WTC11 (cell line): ENCODE data around the gene IGSF10. TPM values are rescaled to one million over a fixed set of nuclear protein-coding genes. Genes with fewer than 3 reads are reported as not detected.

Experiments used
- ATAC-seq: fragments of 200-7000 bp; cut with Tn5 transposase; 2 replicates; pipeline ENCODE4 v1.10.0; 2021; ENCODE audit warnings: mild to moderate bottlenecking, moderate library complexity
- CTCF ChIA-PET: fragments of 300-600 bp; sonication (Branson Sonifier 250); formaldehyde crosslinking; loops from one replicate; lab custom pipeline; 2021; ENCODE audit warnings: antibody characterized with exemption; lab: Charles Lee
- POLR2A ChIA-PET: fragments of 350-600 bp; sonication (Branson Sonifier 250); formaldehyde crosslinking; loops from one replicate; lab custom pipeline; 2021; ENCODE audit warnings: antibody characterized with exemption; lab: Charles Lee
- DNase-seq: peaks from one replicate; pipeline ENCODE4 v3.0.0; 2021; ENCODE audit warnings: low spot score
- H3K27ac Mint-ChIP-seq: 2 replicates; pipeline ENCODE4 v1.8.0; 2021; ENCODE audit warnings: mixed read lengths
- H3K27me3 Mint-ChIP-seq: 2 replicates; pipeline ENCODE4 v1.8.0; 2021; ENCODE audit warnings: low read depth, mild to moderate bottlenecking, moderate library complexity, mixed read lengths
- H3K36me3 Mint-ChIP-seq: 2 replicates; pipeline ENCODE4 v1.8.0; 2021; ENCODE audit warnings: mixed read lengths
- H3K4me1 Mint-ChIP-seq: 2 replicates; pipeline ENCODE4 v1.8.0; 2022; ENCODE audit warnings: mixed read lengths
- H3K4me3 Mint-ChIP-seq: 2 replicates; pipeline ENCODE4 v1.8.0; 2021; ENCODE audit warnings: mild to moderate bottlenecking, moderate library complexity, mixed read lengths
- H3K9me3 Mint-ChIP-seq: 2 replicates; pipeline ENCODE4 v1.8.0; 2021; ENCODE audit warnings: mixed read lengths
- ATF1 ChIP-seq: sonication (generic); formaldehyde crosslinking; IDR thresholded peaks from 2 replicates; pipeline ENCODE4 v1.8.1; 2023; ENCODE audit warnings: mild to moderate bottlenecking, moderate library complexity, missing genetic modification reagents
- CREB1 ChIP-seq: sonication (generic); formaldehyde crosslinking; IDR thresholded peaks from 2 replicates; pipeline ENCODE4 v1.8.0; 2023; ENCODE audit warnings: mild to moderate bottlenecking, missing genetic modification reagents
- JUN ChIP-seq: sonication (generic); formaldehyde crosslinking; IDR thresholded peaks from 2 replicates; pipeline ENCODE4 v1.8.0; 2023; ENCODE audit warnings: mild to moderate bottlenecking, missing genetic modification reagents
- NFE2L1 ChIP-seq: sonication (generic); formaldehyde crosslinking; IDR thresholded peaks from 2 replicates; pipeline ENCODE4 v1.8.1; 2023; ENCODE audit warnings: missing genetic modification reagents
- SMAD4 ChIP-seq: sonication (generic); formaldehyde crosslinking; IDR thresholded peaks from 2 replicates; pipeline ENCODE4 v1.8.0; 2022; ENCODE audit warnings: mild to moderate bottlenecking, missing genetic modification reagents
- TEAD1 ChIP-seq: sonication (generic); formaldehyde crosslinking; IDR thresholded peaks from 2 replicates; pipeline ENCODE4 v1.8.0; 2022; ENCODE audit warnings: mild to moderate bottlenecking, missing genetic modification reagents
- ZNF219 ChIP-seq: sonication (generic); formaldehyde crosslinking; IDR thresholded peaks from 2 replicates; pipeline ENCODE4 v1.8.0; 2023; ENCODE audit warnings: missing genetic modification reagents, mild to moderate bottlenecking, borderline replicate concordance
- ZNF671 ChIP-seq: fragments of 250-450 bp; sonication (Bioruptor Pico); IDR thresholded peaks from 2 replicates; pipeline ENCODE4 v1.8.0; 2021; ENCODE audit warnings: mild to moderate bottlenecking
- total RNA-seq: library from RNA; stranded (reverse); gene quantifications from 3 replicates; pipeline ENCODE4 v1.2.3, GENCODE V29; 2021
- TF ChIP-seq, protein P1 (sequence below): sonication (generic); formaldehyde crosslinking; IDR thresholded peaks from 2 replicates; pipeline ENCODE4 v1.8.1; 2022; ENCODE audit warnings: mild to moderate bottlenecking, missing genetic modification reagents, moderate library complexity, borderline replicate concordance
- TF ChIP-seq, protein P2 (sequence below): sonication (generic); formaldehyde crosslinking; IDR thresholded peaks from 2 replicates; pipeline ENCODE4 v1.8.1; 2023; ENCODE audit warnings: mild to moderate bottlenecking, missing genetic modification reagents, moderate library complexity
- TF ChIP-seq, protein P3 (sequence below): fragments of 250-450 bp; sonication (Bioruptor Pico); IDR thresholded peaks from 2 replicates; pipeline ENCODE4 v1.9.0; 2021; ENCODE audit warnings: mild to moderate bottlenecking
- TF ChIP-seq, protein P4 (sequence below): sonication (generic); formaldehyde crosslinking; conservative IDR thresholded peaks from 2 replicates; pipeline ENCODE4 v1.8.1; 2022; ENCODE audit warnings: mild to moderate bottlenecking, missing genetic modification reagents
- TF ChIP-seq, protein P5 (sequence below): fragments of 250-450 bp; sonication (Bioruptor Pico); IDR thresholded peaks from 2 replicates; pipeline ENCODE4 v1.9.0; 2021; ENCODE audit warnings: mild to moderate bottlenecking, borderline replicate concordance
- TF ChIP-seq, protein P6 (sequence below): sonication (generic); formaldehyde crosslinking; IDR thresholded peaks from 2 replicates; pipeline ENCODE4 v1.8.0; 2023; ENCODE audit warnings: mild to moderate bottlenecking, missing genetic modification reagents
- TF ChIP-seq, protein P7 (sequence below): sonication (generic); formaldehyde crosslinking; IDR thresholded peaks from 2 replicates; pipeline ENCODE4 v1.8.1; 2023; ENCODE audit warnings: mild to moderate bottlenecking, missing genetic modification reagents, borderline replicate concordance

IGSF10 gene
- total RNA-seq, 1 experiment from 2014 or later = 0.70 TPM

DNA sequence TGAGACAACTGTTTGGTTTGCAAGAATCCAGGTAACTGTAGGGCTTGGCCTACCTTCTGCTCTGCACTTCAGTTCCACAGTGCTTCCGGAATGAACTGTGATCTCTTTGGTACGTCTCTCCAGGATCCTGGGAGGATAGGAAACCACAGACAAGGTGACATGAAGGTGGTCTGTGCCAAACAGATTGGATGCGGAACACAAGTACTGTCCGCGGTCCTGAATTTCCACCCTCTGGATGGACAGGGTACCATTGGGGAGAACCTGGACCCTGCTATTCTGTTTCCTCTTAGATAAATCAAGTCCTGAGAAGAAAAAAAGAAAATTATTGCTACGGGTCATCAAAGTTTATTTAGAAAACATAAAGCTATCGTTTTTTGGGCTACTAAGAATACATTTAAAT, 17.3 kb downstream of the IGSF10 start:
- ChIA-PET POLR2A (no interaction called here), CTCF (no interaction called here)
- H3K27me3 Mint-ChIP-seq = no peaks in the 10 kb centered on the region
- peaks cover 16% of the 10 kb centered on the region for H3K9me3 Mint-ChIP-seq
- ATAC-seq (peak; percentile 67), DNase-seq (peak; percentile 57)
- TF ChIP-seq ZNF219 (CRISPR knock-in tag) = no peak
- TF ChIP-seq SMAD4 (CRISPR knock-in tag) = no peak
- no peak for TF ChIP-seq ATF1 (CRISPR knock-in tag)
- TF ChIP-seq, protein P1, sequence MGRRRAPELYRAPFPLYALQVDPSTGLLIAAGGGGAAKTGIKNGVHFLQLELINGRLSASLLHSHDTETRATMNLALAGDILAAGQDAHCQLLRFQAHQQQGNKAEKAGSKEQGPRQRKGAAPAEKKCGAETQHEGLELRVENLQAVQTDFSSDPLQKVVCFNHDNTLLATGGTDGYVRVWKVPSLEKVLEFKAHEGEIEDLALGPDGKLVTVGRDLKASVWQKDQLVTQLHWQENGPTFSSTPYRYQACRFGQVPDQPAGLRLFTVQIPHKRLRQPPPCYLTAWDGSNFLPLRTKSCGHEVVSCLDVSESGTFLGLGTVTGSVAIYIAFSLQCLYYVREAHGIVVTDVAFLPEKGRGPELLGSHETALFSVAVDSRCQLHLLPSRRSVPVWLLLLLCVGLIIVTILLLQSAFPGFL (CRISPR knock-in tag) = no peak
- TF ChIP-seq, protein P2, sequence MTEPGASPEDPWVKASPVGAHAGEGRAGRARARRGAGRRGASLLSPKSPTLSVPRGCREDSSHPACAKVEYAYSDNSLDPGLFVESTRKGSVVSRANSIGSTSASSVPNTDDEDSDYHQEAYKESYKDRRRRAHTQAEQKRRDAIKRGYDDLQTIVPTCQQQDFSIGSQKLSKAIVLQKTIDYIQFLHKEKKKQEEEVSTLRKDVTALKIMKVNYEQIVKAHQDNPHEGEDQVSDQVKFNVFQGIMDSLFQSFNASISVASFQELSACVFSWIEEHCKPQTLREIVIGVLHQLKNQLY (CRISPR knock-in tag) = no peak
- TF ChIP-seq, protein P3, sequence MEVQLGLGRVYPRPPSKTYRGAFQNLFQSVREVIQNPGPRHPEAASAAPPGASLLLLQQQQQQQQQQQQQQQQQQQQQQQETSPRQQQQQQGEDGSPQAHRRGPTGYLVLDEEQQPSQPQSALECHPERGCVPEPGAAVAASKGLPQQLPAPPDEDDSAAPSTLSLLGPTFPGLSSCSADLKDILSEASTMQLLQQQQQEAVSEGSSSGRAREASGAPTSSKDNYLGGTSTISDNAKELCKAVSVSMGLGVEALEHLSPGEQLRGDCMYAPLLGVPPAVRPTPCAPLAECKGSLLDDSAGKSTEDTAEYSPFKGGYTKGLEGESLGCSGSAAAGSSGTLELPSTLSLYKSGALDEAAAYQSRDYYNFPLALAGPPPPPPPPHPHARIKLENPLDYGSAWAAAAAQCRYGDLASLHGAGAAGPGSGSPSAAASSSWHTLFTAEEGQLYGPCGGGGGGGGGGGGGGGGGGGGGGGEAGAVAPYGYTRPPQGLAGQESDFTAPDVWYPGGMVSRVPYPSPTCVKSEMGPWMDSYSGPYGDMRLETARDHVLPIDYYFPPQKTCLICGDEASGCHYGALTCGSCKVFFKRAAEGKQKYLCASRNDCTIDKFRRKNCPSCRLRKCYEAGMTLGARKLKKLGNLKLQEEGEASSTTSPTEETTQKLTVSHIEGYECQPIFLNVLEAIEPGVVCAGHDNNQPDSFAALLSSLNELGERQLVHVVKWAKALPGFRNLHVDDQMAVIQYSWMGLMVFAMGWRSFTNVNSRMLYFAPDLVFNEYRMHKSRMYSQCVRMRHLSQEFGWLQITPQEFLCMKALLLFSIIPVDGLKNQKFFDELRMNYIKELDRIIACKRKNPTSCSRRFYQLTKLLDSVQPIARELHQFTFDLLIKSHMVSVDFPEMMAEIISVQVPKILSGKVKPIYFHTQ (CRISPR knock-in tag) = no peak
- no peak for TF ChIP-seq JUN
- no peak for TF ChIP-seq CREB1
- TF ChIP-seq, protein P4, sequence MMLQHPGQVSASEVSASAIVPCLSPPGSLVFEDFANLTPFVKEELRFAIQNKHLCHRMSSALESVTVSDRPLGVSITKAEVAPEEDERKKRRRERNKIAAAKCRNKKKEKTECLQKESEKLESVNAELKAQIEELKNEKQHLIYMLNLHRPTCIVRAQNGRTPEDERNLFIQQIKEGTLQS (CRISPR knock-in tag) = no peak
- no peak for TF ChIP-seq NFE2L1 (CRISPR knock-in tag)
- TF ChIP-seq TEAD1 (CRISPR knock-in tag) = no peak
- TF ChIP-seq, protein P5, sequence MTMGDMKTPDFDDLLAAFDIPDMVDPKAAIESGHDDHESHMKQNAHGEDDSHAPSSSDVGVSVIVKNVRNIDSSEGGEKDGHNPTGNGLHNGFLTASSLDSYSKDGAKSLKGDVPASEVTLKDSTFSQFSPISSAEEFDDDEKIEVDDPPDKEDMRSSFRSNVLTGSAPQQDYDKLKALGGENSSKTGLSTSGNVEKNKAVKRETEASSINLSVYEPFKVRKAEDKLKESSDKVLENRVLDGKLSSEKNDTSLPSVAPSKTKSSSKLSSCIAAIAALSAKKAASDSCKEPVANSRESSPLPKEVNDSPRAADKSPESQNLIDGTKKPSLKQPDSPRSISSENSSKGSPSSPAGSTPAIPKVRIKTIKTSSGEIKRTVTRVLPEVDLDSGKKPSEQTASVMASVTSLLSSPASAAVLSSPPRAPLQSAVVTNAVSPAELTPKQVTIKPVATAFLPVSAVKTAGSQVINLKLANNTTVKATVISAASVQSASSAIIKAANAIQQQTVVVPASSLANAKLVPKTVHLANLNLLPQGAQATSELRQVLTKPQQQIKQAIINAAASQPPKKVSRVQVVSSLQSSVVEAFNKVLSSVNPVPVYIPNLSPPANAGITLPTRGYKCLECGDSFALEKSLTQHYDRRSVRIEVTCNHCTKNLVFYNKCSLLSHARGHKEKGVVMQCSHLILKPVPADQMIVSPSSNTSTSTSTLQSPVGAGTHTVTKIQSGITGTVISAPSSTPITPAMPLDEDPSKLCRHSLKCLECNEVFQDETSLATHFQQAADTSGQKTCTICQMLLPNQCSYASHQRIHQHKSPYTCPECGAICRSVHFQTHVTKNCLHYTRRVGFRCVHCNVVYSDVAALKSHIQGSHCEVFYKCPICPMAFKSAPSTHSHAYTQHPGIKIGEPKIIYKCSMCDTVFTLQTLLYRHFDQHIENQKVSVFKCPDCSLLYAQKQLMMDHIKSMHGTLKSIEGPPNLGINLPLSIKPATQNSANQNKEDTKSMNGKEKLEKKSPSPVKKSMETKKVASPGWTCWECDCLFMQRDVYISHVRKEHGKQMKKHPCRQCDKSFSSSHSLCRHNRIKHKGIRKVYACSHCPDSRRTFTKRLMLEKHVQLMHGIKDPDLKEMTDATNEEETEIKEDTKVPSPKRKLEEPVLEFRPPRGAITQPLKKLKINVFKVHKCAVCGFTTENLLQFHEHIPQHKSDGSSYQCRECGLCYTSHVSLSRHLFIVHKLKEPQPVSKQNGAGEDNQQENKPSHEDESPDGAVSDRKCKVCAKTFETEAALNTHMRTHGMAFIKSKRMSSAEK = no peak
- TF ChIP-seq, protein P6, sequence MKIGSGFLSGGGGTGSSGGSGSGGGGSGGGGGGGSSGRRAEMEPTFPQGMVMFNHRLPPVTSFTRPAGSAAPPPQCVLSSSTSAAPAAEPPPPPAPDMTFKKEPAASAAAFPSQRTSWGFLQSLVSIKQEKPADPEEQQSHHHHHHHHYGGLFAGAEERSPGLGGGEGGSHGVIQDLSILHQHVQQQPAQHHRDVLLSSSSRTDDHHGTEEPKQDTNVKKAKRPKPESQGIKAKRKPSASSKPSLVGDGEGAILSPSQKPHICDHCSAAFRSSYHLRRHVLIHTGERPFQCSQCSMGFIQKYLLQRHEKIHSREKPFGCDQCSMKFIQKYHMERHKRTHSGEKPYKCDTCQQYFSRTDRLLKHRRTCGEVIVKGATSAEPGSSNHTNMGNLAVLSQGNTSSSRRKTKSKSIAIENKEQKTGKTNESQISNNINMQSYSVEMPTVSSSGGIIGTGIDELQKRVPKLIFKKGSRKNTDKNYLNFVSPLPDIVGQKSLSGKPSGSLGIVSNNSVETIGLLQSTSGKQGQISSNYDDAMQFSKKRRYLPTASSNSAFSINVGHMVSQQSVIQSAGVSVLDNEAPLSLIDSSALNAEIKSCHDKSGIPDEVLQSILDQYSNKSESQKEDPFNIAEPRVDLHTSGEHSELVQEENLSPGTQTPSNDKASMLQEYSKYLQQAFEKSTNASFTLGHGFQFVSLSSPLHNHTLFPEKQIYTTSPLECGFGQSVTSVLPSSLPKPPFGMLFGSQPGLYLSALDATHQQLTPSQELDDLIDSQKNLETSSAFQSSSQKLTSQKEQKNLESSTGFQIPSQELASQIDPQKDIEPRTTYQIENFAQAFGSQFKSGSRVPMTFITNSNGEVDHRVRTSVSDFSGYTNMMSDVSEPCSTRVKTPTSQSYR = no peak
- TF ChIP-seq ZNF671 (CRISPR knock-in tag) = no peak
- TF ChIP-seq, protein P7, sequence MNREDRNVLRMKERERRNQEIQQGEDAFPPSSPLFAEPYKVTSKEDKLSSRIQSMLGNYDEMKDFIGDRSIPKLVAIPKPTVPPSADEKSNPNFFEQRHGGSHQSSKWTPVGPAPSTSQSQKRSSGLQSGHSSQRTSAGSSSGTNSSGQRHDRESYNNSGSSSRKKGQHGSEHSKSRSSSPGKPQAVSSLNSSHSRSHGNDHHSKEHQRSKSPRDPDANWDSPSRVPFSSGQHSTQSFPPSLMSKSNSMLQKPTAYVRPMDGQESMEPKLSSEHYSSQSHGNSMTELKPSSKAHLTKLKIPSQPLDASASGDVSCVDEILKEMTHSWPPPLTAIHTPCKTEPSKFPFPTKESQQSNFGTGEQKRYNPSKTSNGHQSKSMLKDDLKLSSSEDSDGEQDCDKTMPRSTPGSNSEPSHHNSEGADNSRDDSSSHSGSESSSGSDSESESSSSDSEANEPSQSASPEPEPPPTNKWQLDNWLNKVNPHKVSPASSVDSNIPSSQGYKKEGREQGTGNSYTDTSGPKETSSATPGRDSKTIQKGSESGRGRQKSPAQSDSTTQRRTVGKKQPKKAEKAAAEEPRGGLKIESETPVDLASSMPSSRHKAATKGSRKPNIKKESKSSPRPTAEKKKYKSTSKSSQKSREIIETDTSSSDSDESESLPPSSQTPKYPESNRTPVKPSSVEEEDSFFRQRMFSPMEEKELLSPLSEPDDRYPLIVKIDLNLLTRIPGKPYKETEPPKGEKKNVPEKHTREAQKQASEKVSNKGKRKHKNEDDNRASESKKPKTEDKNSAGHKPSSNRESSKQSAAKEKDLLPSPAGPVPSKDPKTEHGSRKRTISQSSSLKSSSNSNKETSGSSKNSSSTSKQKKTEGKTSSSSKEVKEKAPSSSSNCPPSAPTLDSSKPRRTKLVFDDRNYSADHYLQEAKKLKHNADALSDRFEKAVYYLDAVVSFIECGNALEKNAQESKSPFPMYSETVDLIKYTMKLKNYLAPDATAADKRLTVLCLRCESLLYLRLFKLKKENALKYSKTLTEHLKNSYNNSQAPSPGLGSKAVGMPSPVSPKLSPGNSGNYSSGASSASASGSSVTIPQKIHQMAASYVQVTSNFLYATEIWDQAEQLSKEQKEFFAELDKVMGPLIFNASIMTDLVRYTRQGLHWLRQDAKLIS = no peak
- H3K27ac Mint-ChIP-seq = no peak overlapping the region
- H3K36me3 Mint-ChIP-seq = no peaks in the 10 kb centered on the region
- no peak overlapping the region for H3K4me3 Mint-ChIP-seq
- H3K4me1 Mint-ChIP-seq = peaks cover 11% of the 10 kb centered on the region
